DMS 273 (cell line): ENCODE data around the gene ADAM12.
A peak's percentile ranks its signal among the peaks of the same experiment; 100 is the strongest.

Experiments
- DNase-seq: peaks from one replicate; lab custom pipeline; 2025; ENCODE audit not compliant: unreplicated experiment; lab: John Stamatoyannopoulos, UW

Gene ADAM12

DNA sequence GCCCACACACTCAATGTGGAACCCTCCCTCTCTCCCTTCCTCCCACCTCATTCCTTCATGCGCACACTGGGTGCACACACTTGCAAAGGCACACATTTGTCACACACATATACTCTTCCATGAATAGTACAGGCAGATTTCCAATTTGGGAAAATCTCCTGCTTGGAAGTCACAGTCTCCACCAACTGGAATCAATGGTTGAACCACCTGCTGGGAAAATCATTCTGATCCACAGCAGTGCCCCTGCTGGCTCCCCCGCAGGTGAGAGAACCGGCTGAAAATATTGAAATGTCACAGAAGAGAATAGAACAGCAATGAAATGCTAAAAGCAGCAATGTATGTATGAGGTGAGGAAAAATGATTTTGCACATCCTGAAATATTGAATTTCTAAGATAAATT is 232.7 kb downstream of the ADAM12 start:
- DNase-seq: no peak

DNA sequence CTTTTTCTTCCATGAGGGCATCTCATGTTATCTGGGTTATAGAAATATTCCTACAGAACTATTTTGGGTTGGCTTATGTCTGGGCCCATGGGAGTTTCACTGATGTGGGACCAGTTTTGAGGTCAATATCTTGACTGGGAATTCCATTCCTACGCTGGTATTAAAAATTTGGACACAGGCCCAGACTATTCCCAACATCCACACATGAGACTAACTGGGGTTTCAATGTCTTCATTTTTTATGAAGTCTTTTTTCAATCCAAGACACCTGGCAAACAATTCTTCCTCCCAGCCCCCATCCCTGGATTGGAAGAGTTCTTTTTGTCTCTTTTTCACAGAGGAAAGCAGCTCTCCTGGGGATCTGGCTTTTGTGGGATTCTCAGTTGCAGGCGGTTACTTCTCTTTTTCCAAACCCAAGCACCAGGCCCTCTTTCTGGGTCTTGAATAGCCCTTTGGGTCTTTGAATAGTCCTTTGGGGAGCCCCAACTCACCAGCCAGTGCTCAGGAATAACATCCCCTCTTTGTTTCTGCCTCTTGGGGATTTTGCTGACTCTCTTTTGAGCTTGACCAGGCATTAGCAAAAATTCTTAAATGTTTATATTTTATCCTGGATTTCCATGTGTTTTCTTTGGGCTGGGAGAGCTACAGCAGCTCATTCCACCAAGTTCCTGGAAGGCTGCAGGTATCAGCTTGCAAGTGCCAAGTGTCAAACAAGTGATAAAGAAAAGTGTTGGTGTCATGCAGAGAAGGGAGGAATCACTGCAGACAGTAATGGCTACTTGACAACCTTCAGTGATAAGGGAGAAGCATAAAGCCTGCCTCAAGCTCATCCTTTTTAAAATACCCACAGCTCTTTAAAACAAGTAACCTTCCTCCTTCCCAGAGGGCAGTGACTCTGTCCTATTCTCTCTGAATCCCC is 234.3 kb downstream of the ADAM12 start:
- no peak for DNase-seq

DNA sequence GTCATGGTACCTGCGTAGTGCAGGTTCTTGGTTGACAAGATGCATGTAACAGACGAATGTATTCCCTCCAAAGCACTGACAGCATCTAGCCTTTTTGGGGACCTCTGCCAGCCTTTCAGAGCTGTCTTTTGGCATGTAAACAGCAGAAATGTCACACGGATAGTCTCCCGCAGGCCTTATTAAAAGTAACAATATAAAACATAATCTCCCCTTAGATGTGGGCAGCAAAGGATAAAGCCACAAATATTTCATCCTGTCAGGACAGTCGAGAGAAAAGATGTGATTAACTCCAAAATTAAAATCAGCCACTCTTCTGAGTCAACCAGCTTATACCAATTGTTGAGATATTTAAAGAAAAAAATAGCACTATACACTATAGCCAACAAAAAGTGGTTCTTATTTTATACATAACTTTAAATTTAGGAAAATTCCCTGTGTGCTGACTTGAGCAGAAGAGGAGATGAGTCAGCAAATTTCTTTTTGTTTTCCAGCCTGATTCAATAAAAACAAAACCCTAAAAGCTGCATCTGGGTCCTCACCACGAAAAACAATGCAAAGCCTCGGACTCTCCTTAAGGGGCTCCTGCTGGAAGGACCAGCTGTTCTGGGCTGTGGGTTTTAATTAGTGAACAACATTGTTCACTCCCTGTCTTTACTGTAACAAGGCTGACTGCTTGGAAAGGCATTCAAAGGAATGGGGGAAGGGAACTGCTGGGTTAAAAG is 240.2 kb downstream of the ADAM12 start:
- peak; percentile 1 for DNase-seq

DNA sequence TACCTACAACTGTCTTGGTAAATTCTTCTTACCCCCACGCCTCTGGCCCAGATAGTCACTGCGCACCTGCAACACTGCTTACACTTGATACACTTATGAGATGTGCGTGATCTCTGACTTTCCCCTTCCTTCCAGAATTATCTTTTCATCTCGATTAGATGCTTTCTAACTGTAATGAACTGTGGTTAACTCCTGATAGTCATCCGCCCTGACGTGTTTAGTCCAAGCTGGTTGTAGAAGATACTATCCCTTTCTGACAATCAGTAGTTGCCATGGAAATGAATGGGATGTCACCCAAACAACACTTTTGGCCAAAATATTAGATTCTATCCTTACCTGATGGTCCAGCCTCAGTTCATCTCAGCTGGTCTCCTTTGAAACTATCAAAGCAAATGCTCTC is 241.5 kb downstream of the ADAM12 start:
- DNase-seq: no peak

DNA sequence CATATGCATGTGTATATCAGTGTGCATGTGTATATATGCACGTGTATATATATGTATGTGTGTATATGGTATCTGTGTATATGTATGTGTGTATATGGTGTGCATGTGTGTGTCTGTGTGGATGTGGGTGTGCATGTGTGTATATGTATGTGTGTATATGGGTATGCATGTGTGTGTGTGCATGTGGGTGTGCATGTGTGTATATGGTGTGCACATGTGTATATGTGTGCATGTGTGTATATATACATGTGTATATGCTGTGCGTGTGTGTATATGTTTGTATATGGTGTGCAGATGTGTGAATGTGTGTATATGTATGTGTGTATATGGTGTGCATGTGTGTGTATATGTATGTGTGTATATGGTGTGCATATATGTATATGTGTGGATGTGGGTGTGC is 245.2 kb downstream of the ADAM12 start:
- no peak for DNase-seq

DNA sequence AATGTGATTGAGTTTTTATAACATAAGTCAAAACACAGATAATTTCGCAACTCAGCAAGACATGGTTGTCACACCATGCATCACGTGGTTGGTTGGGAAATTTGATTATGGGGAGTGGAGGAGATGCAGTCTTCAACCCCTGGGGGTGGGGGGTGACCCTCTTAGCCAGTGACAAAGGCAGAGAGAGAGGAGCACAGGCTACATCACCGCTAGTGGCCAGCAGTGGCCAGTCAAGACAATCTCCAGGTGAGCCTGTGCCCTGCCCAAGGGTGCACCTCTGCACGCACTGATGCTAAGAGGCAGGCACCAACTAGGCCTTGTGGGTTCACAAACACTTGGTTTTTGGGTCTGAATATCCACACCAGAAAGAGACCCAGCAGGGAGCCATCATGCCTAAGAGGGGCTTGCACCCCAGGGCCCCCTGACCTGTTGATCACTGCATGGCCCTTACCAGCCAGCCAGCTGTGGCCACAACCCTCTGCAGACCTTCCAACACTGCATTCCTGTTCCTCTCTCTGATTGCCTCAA is 247.5 kb downstream of the ADAM12 start:
- no peak for DNase-seq

DNA sequence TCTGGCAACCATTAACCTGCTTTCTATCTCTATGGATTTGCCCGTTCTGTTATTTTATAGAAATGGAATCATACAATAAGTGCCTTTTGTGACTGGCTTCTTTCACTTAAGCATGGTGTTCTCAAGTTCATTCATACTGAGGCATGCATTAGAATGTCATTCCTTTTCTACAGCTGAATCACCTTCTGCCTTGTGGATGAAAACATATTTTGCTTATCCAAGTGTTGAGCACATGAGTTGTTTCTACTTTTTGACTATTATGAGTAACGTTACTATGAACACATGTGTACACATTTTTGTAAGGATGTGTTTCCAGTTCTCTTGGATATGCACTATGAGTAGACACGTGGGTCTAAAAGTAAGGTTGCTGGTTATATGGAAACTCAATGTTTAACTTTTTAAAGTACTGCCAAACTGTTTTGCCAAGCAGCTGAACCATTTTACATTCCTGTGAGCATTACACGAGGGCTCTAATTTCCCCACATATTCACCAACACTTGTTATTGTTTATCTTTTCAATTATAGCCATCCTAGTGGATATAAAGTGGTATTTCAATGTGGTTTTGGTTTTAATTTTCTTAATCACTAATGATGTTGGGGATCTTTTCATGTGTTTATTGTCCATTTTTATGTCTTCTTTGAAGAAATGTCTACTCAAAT is 250.6 kb downstream of the ADAM12 start:
- DNase-seq: no peak

DNA sequence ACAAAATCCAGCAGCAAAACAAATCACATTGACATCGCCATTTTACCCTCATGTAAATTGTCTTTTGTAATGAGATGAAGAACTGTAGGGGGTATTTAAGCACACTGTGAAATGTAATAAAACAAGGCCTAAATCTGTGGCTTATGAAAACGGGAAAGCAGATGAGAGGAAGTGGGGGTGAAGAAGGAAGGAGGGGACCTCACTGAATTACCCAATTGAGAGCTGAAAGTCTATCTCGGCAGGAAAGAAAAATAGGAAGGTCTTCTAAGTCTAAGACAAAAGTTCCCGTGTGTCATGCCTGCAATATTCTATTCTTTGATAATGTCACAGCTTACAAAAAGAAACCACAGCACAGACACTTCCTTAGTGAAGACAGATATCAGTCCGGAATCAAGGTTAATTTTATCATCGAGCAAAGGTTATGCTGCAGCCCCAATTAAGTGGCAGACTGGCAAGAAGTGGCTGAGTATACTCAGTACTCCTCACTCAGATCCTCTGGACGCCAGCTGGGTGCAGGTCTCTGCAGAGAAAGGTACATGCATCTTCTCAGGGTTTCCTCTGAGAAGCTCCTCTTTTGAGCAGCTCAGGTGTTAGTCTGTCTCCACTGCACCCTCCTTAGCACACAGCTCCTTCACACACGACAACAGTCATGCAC is 252.2 kb downstream of the ADAM12 start:
- no peak for DNase-seq

DNA sequence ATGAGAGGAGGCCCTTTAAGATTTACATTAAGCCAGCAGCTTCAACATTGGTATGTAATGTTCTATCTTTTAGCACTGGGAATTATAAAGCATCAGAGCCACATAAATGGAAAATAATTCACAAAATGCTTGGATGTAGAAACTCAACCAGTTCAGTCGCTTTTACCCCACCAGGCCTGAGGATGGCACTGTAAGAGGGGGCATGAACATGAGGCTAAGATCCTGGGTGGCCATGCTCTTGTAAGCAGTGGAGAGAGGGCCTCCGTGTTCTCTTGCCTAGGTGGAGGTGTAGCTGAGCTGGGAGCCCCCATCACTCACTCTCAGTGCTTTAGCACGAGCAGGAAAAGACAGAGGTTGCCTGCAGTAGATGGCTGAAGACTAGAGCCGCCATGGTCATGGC is 253.1 kb downstream of the ADAM12 start:
- peak; percentile 1 for DNase-seq

DNA sequence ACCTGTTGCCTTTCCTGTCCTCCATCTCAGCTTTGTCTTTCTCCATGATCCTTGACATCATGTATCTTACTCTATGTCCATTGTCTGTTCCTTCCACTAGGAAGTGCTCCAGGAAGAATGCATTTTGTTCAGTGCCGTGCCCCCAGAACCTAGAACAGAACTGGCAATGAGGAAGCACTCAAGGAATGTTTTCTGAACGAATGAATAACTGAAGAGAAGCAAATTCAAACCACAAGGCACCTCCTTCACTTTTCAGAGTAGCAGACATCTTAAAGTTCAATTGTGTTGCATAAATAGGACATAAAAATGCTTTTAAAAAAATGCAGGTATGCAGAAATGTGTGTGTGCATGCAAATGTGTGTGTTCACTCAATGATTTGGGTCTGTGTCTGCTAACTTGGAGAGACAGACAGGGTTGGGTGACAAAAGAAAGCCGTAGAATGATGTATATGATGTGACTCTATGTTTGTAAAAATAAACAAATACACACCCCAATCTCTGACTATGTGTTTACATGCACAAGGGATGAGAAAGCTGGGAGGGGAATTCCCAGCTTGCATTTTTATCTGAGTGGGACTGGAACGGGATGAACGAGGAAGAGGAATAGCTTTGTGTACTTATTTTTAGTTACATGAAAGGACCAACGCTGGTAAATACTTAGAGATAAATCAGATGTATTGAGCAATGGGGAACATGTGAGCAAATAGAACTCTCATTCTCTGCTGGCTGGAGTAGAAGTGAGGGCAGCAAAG is 254.2 kb downstream of the ADAM12 start:
- no peak for DNase-seq

DNA sequence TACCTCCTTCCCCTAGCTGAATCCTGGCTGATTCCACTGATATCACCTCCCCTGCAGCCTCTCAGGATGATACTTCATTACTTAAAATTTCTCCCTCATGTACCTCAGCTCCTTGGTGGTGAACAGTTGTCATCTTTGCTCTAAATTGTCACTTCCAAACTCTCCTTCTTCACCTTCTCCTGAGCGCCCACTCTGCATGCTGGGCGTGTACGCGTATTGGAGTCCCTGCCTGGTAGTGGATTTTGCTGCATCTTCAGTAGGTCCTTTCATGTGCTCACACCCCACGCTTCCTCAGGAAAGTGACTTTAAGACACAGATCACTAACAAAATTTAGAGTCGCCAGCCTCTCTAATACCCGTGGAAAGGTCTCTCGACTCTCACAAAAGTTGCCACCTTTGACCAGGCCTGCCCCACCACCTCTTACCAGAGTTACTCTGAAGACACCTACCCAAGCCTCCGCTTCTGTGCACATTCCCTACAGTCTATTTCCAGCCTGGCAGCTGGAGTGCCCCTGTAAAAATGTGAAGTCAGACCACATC is 255.1 kb downstream of the ADAM12 start:
- no peak for DNase-seq

DNA sequence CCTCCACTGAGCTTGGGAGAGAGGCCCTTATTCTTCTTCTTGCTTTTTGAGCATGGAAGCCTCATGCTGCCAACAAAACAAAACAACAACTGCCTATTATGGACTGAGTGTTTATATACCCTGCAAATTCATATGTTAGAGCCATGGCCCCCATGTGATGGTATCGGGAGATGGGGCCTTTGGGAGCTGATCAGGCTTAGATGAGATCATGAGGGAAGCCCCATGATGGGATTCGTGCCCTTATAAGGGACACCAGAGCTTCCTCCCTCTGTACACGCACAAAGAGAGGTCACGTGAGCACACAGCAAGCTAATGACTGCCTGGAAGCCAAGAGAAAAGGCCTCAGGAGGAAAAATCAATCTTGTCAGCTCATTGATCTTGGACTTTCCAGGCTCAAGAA is 256.9 kb downstream of the ADAM12 start:
- no peak for DNase-seq

DNA sequence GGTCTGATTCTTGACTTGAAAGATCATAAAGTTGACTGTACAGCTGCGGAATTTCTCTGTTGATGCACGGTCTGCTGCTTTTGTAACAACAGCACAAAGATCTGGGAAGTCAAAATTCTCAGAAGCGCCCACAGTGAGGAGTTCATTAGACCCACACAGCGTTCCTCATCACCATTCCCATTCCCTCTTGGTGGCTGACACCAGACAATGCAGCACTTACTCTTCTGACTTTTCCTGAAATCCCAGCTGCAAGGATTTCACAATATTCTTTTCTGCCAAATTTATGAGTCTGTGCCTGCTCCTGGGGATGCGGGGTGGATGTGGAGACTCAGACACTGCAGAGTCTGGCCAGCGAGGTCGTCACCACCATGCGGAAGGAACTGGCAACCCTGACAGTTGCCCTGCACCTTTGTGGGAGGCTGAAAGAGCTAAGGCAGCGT is 258.0 kb downstream of the ADAM12 start:
- DNase-seq: no peak

DNA sequence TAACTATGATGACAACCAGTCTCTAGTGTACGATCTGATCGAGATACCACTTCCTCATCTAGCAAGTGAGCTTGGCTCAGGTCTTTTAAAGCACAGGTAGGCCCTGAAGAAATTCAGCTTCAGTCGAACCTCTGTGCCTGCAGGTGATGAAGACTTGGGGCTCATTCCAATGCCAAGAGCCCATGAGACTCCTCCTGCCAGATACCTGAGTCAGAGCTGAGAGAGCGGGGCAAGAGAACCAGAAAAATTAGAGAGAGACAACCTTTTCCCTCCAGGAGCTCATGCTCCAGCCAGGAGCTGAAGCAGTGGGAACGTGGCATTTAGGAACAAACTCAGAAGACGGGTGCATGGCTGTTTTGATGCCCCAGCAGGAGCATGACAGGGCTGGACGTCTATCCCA is 259.3 kb downstream of the ADAM12 start:
- no peak for DNase-seq

DNA sequence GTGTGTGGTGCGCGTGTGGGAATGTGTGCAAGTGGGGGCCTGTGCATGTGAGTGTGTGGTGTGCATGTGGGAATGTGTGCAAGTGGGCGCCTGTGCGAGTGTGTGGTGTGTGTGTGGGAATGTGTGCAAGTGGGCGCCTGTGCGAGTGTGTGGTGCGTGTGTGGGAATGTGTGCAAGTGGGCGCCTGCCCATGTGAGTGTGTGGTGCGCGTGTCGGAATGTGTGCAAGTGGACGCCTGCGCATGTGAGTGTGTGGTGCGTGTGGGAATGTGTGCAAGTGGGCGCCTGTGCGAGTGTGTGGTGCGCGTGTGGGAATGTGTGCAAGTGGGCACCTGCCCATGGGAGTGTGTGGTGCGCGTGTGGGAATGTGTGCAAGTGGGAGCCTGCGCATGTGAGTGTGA is 259.7 kb downstream of the ADAM12 start:
- no peak for DNase-seq

DNA sequence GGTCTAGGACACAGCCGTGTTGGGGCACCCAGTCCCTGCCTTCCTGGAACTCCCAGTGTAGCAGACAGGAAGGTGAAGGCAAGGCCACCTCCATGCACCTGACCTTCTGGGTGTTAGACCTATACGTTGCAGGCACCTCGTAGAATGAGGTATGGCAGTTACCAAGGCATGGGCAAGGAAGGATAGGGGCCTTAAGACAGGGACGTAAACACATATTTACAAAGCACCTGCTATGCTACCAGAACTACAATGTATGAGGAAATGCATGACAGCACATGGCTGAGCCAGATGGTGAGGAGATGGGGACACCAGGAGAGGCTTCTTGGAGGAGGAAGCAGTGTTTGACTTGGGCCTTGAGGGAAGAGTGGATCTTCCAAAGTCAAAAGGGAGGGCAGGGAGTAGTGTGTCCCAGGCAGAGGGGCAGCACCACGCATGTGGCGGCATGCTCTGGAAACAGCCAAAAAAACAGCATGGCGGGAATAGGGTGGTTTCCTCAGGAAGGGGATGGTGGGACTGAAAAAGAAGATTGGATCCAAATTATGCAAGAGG is 260.7 kb downstream of the ADAM12 start:
- no peak for DNase-seq

DNA sequence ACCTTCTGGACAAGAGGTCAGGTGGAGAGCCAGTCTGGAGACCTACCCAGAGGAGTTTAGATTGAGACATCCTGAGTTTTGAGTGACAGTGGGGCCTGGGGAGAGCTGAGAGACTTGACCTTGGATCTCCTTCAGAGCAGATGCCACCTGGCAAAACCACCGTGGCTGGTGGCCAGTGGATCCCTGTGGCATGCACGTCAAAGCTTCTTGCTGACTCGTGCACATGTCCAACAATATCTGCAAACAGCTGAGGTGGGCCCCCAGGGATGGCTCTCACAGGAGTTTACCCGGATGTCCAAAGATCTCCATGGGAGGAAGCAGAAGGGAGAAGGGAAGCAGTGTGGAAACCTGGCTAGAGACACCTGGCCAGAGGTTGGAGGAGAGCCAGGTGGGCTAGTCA is 261.4 kb downstream of the ADAM12 start:
- DNase-seq: no peak

DNA sequence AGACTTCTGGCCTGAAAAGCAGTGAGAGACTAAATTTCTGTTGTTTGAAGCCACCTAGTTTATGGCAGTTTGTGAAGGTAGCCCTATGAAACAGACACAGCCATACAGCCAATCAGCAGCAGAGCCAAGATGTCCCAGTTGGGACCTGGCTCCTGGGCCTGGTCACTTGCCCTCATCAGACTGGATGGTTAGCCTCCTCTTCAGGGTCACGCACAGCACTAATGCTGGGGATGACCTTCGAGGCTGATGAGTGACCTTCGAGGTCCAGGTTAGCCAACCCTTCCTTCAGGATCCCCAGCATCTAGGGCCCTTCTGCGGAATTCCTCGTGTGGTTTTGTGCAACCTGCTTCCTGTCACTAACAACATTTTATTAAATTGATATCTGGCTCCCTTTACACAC is 262.3 kb downstream of the ADAM12 start:
- no peak for DNase-seq

DNA sequence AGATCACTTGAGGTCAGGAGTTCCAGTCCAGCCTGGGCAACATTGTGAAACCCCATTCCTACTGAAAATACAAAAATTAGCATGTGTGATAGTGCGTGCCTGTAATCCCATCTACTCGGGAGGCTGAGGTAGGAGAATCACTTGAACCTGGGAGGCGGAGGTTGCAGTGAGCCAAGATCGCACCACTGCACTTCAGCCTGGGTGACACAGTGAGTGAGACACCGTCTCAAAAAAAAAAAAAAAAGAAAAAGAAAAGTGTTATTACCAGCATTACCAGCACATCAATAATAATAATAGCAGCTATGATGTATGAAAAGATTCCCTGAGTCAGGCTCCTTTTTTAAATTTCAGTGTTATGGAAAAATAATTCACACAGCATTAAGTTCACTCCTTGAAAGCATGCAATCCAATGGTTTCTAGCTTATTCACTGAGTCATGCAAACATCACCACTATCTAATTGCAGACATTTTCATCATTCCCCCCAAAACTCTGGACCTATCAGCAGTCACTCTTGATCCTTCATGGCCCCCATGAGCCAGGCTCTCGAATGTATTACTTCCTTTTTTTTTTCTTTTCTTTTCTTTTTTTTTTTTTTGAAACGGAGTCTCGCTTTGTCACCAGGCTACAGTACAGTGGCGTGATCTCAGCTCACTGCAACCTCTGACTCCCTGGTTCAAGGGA is 263.5 kb downstream of the ADAM12 start:
- no peak for DNase-seq
